Right lobe of liver (tissue), 6 donors: ENCODE results near the gene PRUNE1. TPM values are rescaled to one million over a fixed set of nuclear protein-coding genes. Genes with fewer than 3 reads are reported as not detected.

Experiments
- ATAC-seq, 4 donors: fragments of 200-7000 bp; cut with Tn5 transposase; one replicate each; pipeline ENCODE4 v1.9.1; 2020; ENCODE audit warnings: mild to moderate bottlenecking in 4 of 4, moderate library complexity in 4 of 4
- DNase-seq, 3 donors: peaks; one replicate each; pipeline ENCODE4 v3.0.0-alpha.2; 2020
- H3K27ac ChIP-seq, 3 donors: fragments of 200-600 bp; one replicate each; pipeline ENCODE4 v1.8.0; 2022
- H3K27me3 ChIP-seq, 2 donors: fragments of 200-600 bp; one replicate each; pipeline ENCODE4 v1.8.0; 2022
- H3K36me3 ChIP-seq, 4 donors: fragments of 200-600 bp; sonication (generic) in 1 of 4; one replicate each; pipeline versions ENCODE4 v1.5.1 to v1.8.0; 2017 to 2022; ENCODE audit warnings: control low read depth in 1 of 4
- H3K4me1 ChIP-seq, 4 donors: fragments of 200-600 bp; sonication (generic) in 1 of 4; one replicate each; pipeline versions ENCODE4 v1.5.1 to v1.8.0; 2017 to 2022; ENCODE audit warnings: control low read depth in 1 of 4
- H3K4me3 ChIP-seq, 3 donors: fragments of 200-600 bp; one replicate each; pipeline ENCODE4 v1.8.0; 2022
- H3K9me3 ChIP-seq, 4 donors: fragments of 200-600 bp; sonication (generic) in 1 of 4; one replicate each; pipeline versions ENCODE4 v1.5.1 to v1.8.0; 2017 to 2022; ENCODE audit warnings: control low read depth in 1 of 4
- POLR2A ChIP-seq: fragments of 450-650 bp; IDR thresholded peaks from one replicate; pipeline ENCODE4 v1.6.1; 2017; ENCODE audit warnings: antibody characterized with exemption, mild to moderate bottlenecking
- WGBS: methylation state at CpG from one replicate; pipeline ENCODE4 v1.1.6; 2018; ENCODE audit warnings: low coverage, low lambda C conversion rate; ENCODE audit not compliant: insufficient coverage; ENCODE audit errors: missing lambda C conversion rate; 5-methylcytosine and 5-hydroxymethylcytosine counted together
- intact Hi-C, 2 donors: fragments of 100-400 bp; cut with DNase I; formaldehyde crosslinking; loops; one replicate each; pipeline versions ENCODE4 v1.11.2 to v1.14.1; 2022
- total RNA-seq, 6 experiments: library from RNA; depleted of rRNA in 2 of 6; stranded (reverse); fragments of >200 nt in 2 of 6; fragmentation: NEBNext Ultra II Directional in 3 of 6; extraction: Animal tissue kit (Norgen Biotek cat#: 25700) in 3 of 6; gene quantifications; one replicate each; pipeline versions ENCODE4 v1.1.0 to v1.2.4, GENCODE V29; 2016 to 2023
- TF ChIP-seq, protein P1 (sequence below), 4 donors: fragments of 200-600 bp in 3 of 4; fragments of 450-650 bp in 1 of 4; IDR thresholded peaks; one replicate each; pipeline versions ENCODE4 v1.5.1 to v1.8.0; 2016 to 2022; ENCODE audit warnings: antibody characterized with exemption in 4 of 4, mild to moderate bottlenecking in 2 of 4
- donor health status: DM: no; HTN: yes; CAD: no.
- donor health status: DM: no; HTN: no; CAD: no.
- donor health status: DM: no; HTN: no; CAD: no.
- donor health status: DM: no; HTN: yes; CAD: no.
- donor health status: DM: no; HTN: yes; CAD: no.

PRUNE1 gene
- total RNA-seq, 6 experiments from 2014 or later: 4.7 to 12.0 (median 10.1) TPM

DNA sequence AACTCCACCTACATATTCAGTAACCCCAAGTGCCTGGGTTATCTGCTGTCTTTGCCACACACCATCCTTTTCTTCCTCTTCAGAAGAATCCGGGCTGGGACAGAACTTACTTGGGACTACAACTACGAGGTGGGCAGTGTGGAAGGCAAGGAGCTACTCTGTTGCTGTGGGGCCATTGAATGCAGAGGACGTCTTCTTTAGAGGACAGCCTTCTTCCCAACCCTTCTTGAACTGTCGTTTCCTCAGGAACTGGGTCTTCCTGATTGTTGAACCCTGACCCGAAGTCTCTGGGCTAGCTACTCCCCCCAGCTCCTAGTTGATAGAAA lies 44.1 kb upstream of the PRUNE1 start:
- Histone ChIP-seq H3K9me3 (no peaks in the 10 kb centered on the region), H3K4me3 (no peak overlapping the region), H3K4me1 (peaks cover 0 to 25% (median 2%) of the 10 kb centered on the region in 4 donors), H3K27me3 (no peaks in the 10 kb centered on the region), H3K36me3 (peaks cover 19 to 98% (median 50%) of the 10 kb centered on the region in 4 donors), H3K27ac (no peak overlapping the region)
- intact Hi-C loops: no loop called here
- peak in 1 of 3 donors; percentile 8 for DNase-seq
- TF ChIP-seq, protein P1, sequence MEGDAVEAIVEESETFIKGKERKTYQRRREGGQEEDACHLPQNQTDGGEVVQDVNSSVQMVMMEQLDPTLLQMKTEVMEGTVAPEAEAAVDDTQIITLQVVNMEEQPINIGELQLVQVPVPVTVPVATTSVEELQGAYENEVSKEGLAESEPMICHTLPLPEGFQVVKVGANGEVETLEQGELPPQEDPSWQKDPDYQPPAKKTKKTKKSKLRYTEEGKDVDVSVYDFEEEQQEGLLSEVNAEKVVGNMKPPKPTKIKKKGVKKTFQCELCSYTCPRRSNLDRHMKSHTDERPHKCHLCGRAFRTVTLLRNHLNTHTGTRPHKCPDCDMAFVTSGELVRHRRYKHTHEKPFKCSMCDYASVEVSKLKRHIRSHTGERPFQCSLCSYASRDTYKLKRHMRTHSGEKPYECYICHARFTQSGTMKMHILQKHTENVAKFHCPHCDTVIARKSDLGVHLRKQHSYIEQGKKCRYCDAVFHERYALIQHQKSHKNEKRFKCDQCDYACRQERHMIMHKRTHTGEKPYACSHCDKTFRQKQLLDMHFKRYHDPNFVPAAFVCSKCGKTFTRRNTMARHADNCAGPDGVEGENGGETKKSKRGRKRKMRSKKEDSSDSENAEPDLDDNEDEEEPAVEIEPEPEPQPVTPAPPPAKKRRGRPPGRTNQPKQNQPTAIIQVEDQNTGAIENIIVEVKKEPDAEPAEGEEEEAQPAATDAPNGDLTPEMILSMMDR (IDR thresholded peaks at IDR 0.05): no peak
- no peak for TF ChIP-seq POLR2A
- ATAC-seq: peak in 1 of 4 donors; percentile 15
- WGBS: 50% methylated on average over 1 of the region's 5 CpGs

GRCh38 chr1:150965605-150966004 lies 42.6 kb upstream of the PRUNE1 start:
- Histone ChIP-seq H3K4me1 (peaks cover 0 to 39% (median 9%) of the 10 kb centered on the region in 4 donors), H3K27ac (no peak overlapping the region), H3K9me3 (no peaks in the 10 kb centered on the region), H3K4me3 (no peak overlapping the region), H3K27me3 (no peaks in the 10 kb centered on the region), H3K36me3 (peaks cover 19 to 84% (median 44%) of the 10 kb centered on the region in 4 donors)
- ATAC-seq (no peak), DNase-seq (peak in 1 of 3 donors; percentile 5)
- intact Hi-C loops: no loop called here
- TF ChIP-seq, protein P1 (IDR thresholded peaks at IDR 0.05): no peak
- no peak for TF ChIP-seq POLR2A
- 82% methylated on average over 4 of the region's 4 CpGs for WGBS

- no peak overlapping the region for H3K27ac ChIP-seq
- peak in 1 of 3 donors; percentile 21 for DNase-seq
- no peak for ATAC-seq
- TF ChIP-seq, protein P1 (IDR thresholded peaks at IDR 0.05): no peak
- no peak for TF ChIP-seq POLR2A
- H3K27me3 ChIP-seq: no peaks in the 10 kb centered on the region
- H3K9me3 ChIP-seq: no peaks in the 10 kb centered on the region
- intact Hi-C loops: no loop called here
- H3K36me3 ChIP-seq: peaks cover 19 to 80% (median 42%) of the 10 kb centered on the region in 4 donors
- peaks cover 0 to 43% (median 10%) of the 10 kb centered on the region in 4 donors for H3K4me1 ChIP-seq
- 70% methylated on average over 5 of the region's 6 CpGs for WGBS
- H3K4me3 ChIP-seq: no peak overlapping the region
These were observed 42.2 kb upstream of the PRUNE1 start for GRCh38 chr1:150966011-150966410.

DNA sequence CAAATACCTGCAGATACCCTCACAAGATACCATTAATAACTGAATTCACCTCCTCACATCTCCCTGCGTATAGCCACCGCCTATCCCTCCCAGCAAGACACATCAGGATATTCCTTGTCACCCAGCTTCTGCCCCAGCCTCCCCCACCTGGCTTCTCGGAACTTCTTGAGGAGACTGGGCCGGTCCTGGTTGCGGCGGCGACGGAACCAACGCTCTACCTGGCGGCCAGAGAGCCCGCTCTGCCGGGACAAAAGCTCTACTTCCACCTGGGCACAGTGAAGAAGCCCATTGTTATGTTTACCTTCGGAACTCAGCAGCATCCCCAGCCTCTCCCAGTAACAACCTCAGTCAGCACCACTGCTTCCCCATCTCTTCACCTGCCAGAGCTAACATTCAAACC lies 40.3 kb upstream of the PRUNE1 start:
- intact Hi-C loops: no loop called here
- peak in 1 of 3 donors; percentile 31 for DNase-seq
- TF ChIP-seq, protein P1 (IDR thresholded peaks at IDR 0.05): no peak
- no peak for TF ChIP-seq POLR2A
- Histone ChIP-seq H3K36me3 (peaks cover 18 to 63% (median 37%) of the 10 kb centered on the region in 4 donors), H3K27ac (no peak overlapping the region), H3K9me3 (no peaks in the 10 kb centered on the region), H3K4me3 (no peak overlapping the region), H3K27me3 (no peaks in the 10 kb centered on the region), H3K4me1 (peaks cover 0 to 47% (median 15%) of the 10 kb centered on the region in 4 donors)
- no peak for ATAC-seq
- 85% methylated on average over 9 of the region's 13 CpGs for WGBS

GRCh38 chr1:150968491-150968890 lies 39.8 kb upstream of the PRUNE1 start:
- Histone ChIP-seq H3K9me3 (no peaks in the 10 kb centered on the region), H3K4me1 (peaks cover 0 to 47% (median 15%) of the 10 kb centered on the region in 4 donors), H3K27me3 (no peaks in the 10 kb centered on the region), H3K27ac (peak overlapping the region in 2 of 3 donors; percentile 13), H3K36me3 (peaks cover 18 to 57% (median 37%) of the 10 kb centered on the region in 4 donors), H3K4me3 (no peak overlapping the region)
- TF ChIP-seq, protein P1 (IDR thresholded peaks at IDR 0.05): no peak
- intact Hi-C loops: no loop called here
- 50% methylated on average over 2 of the region's 4 CpGs for WGBS
- DNase-seq (peak in 1 of 3 donors; percentile 46), ATAC-seq (no peak)
